H1 (cell line): ENCODE measurements around the gene SMIM5. TPM values are rescaled to one million over a fixed set of nuclear protein-coding genes. Genes with fewer than 3 reads are reported as not detected.

Experiments used
- BRCA1 ChIP-seq: IDR thresholded peaks from 2 replicates; pipeline ENCODE4 v1.6.1; 2012; ENCODE audit warnings: low read depth, low read length, improper control_type of control experiment
- EGR1 ChIP-seq: IDR thresholded peaks from 2 replicates; pipeline ENCODE4 v1.6.1; 2011; ENCODE audit warnings: low read depth, low read length, borderline replicate concordance
- FOSL1 ChIP-seq: IDR thresholded peaks from 2 replicates; pipeline ENCODE4 v1.6.1; 2011; ENCODE audit warnings: mild to moderate bottlenecking, low read depth, low read length, moderate library complexity; ENCODE audit not compliant: insufficient read depth
- polyA plus RNA-seq, 7 experiments: library from polyadenylated mRNA; depleted of rRNA in 3 of 7; stranded (reverse) in 5 of 7; unstranded in 2 of 7; fragments of >200 nt in 5 of 7; fragments of 200-250 nt in 2 of 7; gene quantifications; 1 replicate in 5 of 7; 2 replicates in 1 of 7; 4 replicates in 1 of 7; pipeline versions ENCODE4 v1.2.1 to v1.2.3, GENCODE V29; 2011 to 2013; ENCODE audit warnings: missing spikeins in 2 of 7, mixed read lengths in 2 of 7
- total RNA-seq: library from RNA; stranded (reverse); fragmentation: NEBNext Ultra II Directional; extraction: Animal tissue kit (Norgen Biotek cat#: 25700); gene quantifications from 2 replicates; pipeline ENCODE4 v1.2.1, GENCODE V29; 2021

Gene SMIM5
- total and polyA plus RNA-seq, 2 of the 8 experiments (the other 6 are each of a cell fraction or from before 2014, with no cell fraction given), result not detected

DNA sequence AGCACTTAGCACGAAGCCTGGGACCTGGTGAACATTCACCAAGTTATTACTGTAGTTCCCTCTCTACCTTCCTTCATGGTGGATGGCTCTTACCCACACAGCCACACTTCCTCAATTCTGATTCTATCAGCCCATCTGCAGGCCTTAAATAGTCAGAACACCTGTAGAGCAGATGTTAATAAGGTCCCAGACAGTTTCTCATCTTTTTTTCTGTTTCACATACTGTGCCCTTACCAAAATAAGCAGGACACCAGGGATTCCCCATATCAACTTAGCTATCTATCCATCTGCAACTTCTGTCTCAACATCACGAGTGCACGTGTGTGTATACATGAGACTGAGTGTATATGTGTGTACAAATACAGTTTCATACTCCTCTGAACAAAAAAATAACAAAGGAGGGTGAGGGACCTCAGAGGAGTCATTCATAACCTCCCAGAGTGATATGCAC is 30.9 kb downstream of the SMIM5 start (continued):
- TF ChIP-seq EGR1 (no peak), FOSL1 (no peak), BRCA1 (no peak)
